ENCODE measurements around the gene SLC38A8.

GRCh38 chr16:83963277-83964119 is 79.1 kb downstream of the SLC38A8 start:
- TF ChIP-seq MAX (IDR thresholded peaks at IDR 0.05) (no peak), TAF1 (IDR thresholded peaks at IDR 0.05; ENCODE audit: low read depth) (no peak)
- TF ChIP-seq, protein P1, sequence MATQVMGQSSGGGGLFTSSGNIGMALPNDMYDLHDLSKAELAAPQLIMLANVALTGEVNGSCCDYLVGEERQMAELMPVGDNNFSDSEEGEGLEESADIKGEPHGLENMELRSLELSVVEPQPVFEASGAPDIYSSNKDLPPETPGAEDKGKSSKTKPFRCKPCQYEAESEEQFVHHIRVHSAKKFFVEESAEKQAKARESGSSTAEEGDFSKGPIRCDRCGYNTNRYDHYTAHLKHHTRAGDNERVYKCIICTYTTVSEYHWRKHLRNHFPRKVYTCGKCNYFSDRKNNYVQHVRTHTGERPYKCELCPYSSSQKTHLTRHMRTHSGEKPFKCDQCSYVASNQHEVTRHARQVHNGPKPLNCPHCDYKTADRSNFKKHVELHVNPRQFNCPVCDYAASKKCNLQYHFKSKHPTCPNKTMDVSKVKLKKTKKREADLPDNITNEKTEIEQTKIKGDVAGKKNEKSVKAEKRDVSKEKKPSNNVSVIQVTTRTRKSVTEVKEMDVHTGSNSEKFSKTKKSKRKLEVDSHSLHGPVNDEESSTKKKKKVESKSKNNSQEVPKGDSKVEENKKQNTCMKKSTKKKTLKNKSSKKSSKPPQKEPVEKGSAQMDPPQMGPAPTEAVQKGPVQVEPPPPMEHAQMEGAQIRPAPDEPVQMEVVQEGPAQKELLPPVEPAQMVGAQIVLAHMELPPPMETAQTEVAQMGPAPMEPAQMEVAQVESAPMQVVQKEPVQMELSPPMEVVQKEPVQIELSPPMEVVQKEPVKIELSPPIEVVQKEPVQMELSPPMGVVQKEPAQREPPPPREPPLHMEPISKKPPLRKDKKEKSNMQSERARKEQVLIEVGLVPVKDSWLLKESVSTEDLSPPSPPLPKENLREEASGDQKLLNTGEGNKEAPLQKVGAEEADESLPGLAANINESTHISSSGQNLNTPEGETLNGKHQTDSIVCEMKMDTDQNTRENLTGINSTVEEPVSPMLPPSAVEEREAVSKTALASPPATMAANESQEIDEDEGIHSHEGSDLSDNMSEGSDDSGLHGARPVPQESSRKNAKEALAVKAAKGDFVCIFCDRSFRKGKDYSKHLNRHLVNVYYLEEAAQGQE (IDR thresholded peaks at IDR 0.05; ENCODE audit: low read depth): no peak
